Skeletal muscle satellite cell (primary cell): ENCODE measurements around the gene ITIH1.
"Not testable (repeated sequence)": the region's sequence is repeated elsewhere in the genome, so short reads cannot be mapped to it uniquely, and the experiment has no call there.

ENCODE experiments used
- H3K27me3 ChIP-seq: 2 replicates; pipeline ENCODE4 v1.7.0; 2013; ENCODE audit warnings: low read length; ENCODE audit not compliant: control insufficient read depth, insufficient read depth
- H3K36me3 ChIP-seq: 2 replicates; pipeline ENCODE4 v1.7.0; 2013; ENCODE audit warnings: mild to moderate bottlenecking, control low read depth, low read length; ENCODE audit not compliant: insufficient read depth
- H3K4me1 ChIP-seq: 2 replicates; pipeline ENCODE4 v1.7.0; 2013; ENCODE audit warnings: low read length; ENCODE audit not compliant: control insufficient read depth, insufficient read depth
- H3K4me2 ChIP-seq: 2 replicates; pipeline ENCODE4 v1.7.0; 2013; ENCODE audit warnings: mild to moderate bottlenecking, low read length
- H3K4me3 ChIP-seq: 2 replicates; pipeline ENCODE4 v1.7.0; 2013; ENCODE audit warnings: low read length
- H3K9ac ChIP-seq: 2 replicates; pipeline ENCODE4 v1.7.0; 2013; ENCODE audit warnings: mild to moderate bottlenecking, low read depth, low read length, moderate library complexity
- H3K9me3 ChIP-seq: replicated peaks from 2 replicates; pipeline ENCODE4 v1.7.0; 2013; ENCODE audit warnings: mild to moderate bottlenecking, control low read depth, low read length

Gene ITIH1

DNA sequence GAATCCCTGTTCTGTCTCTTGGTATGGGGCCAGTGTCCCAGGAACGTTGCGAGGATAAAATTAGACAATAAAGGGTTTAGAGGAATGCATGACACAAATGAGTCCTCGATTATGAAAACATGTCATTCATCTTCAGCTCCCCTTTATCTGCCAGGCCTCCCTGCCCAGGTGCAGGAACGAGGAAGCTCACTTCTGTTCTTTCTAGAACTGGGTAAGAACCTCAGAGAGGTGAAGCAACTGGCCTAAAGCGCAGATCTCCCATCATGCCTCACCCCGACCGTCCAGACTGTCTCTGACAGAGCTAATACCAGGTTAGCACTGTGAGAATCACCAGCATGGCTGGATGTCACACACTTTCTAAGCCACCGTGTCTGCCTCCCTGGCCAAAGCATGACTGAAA, 1.5 kb upstream of the ITIH1 start:
- H3K4me2 ChIP-seq, result no peak overlapping the region
- peaks cover 41% of the 10 kb centered on the region for H3K27me3 ChIP-seq
- H3K9me3 ChIP-seq, result no peaks in the 10 kb centered on the region
- H3K9ac ChIP-seq, result no peak overlapping the region
- H3K4me3 ChIP-seq, result no peak overlapping the region
- no peaks in the 10 kb centered on the region for H3K36me3 ChIP-seq
- peaks cover 6% of the 10 kb centered on the region for H3K4me1 ChIP-seq

DNA sequence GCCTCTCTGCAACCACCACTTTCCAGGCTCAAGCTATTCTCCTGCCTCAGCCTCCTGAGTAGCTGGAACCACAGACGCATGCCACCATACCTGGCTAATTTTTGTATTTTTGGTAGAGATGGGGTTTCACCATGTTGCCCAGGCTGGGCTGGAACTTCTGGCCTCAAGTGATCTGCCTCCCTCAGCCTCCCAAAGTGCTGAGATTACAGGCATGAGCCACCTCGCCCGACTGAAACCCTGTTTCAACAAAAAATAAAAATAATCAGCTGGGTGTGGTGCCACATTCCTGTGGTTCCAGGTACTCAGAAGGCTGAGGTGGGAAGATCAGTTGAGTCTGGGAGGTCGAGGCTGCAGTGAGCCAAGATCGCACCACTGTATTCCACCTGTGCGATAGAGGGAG, 913 bp upstream of the ITIH1 start:
- H3K4me1 ChIP-seq, H3K4me2 ChIP-seq, H3K9ac ChIP-seq, H3K4me3 ChIP-seq, H3K9me3 ChIP-seq, H3K36me3 ChIP-seq: not testable (repeated sequence)
- H3K27me3 ChIP-seq, result peaks cover 45% of the 10 kb centered on the region

DNA sequence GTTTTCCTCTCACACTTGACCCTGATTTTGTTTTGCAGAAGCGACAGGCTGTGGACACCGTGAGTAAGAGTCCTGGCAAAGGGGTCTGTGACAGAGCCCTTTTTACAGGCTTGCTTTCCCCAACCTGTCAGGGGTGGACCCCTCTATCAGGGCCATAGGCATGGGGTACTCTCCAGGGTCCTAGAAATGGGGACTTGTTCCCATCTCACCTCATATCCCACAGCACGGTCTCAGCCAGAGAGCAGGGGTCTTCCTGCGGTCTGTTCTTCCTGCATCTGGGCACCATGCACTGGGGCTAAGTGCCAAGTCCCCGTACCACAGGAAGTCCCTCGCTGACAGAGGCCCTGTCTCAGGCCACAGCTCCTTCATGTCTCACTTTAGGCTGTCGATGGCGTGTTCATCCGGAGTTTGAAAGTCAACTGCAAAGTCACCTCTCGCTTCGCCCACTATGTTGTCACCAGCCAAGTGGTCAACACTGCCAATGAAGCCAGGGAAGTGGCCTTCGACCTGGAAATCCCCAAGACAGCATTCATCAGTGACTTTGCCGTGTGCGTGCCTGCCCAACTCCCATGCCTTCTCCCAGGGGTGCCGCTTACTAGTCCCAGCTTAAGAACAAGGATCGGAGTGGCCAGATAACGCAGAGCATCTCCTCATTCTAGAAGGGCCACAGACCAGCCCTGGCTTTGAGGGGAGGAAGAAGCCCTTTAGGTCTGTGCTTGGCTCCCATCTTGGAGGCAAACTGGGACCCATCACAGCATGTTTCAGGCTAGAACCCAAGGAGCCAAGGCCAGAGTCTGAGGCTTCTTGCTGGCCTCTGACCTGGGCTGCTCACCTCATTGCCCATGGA, 783 bp downstream of the ITIH1 start:
- no peak overlapping the region for H3K4me3 ChIP-seq
- H3K4me2 ChIP-seq, result no peak overlapping the region
- H3K9ac ChIP-seq, result no peak overlapping the region
- no peaks in the 10 kb centered on the region for H3K4me1 ChIP-seq
- no peaks in the 10 kb centered on the region for H3K9me3 ChIP-seq
- H3K27me3 ChIP-seq, result peaks cover 61% of the 10 kb centered on the region
- no peaks in the 10 kb centered on the region for H3K36me3 ChIP-seq

DNA sequence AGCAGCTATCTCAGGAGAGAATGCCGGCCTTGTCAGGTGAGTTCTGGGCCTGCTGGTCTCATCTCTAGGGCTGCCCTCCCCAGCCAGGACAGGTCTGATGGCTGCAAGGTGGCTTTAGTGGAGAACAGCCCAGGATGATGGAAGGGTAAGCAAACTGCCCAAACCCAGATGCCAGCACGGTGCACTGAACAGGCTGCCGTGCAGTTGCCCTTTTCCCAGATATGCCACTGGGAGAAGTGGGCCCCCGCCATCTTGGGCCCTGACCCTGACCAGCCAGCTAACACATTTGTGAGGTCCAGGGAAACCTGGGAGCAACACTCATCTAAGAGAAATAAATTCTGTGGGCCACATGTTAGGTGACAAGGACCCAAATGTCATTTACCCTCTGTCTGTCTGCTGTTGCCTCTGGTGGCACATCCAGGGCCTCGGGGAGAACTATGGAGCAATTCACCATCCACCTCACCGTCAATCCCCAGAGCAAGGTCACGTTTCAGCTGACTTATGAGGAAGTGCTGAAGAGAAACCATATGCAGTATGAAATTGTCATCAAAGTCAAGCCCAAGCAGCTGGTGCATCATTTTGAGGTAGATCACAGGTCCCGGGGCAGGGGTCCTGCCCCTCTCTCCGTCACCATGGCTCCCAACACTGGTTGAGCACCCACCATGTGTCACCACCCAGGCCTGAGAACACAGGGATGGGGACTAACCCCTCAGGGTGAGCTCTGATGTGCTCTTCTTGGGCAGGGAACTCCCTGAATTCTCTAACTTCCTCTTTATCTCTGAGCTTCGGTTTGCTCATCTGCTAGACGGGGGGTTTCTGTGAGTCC, 1.8 kb downstream of the ITIH1 start:
- Histone ChIP-seq H3K4me2 (no peak overlapping the region), H3K9ac (no peak overlapping the region), H3K4me1 (no peaks in the 10 kb centered on the region), H3K9me3 (no peaks in the 10 kb centered on the region), H3K27me3 (peaks cover 66% of the 10 kb centered on the region), H3K36me3 (no peaks in the 10 kb centered on the region), H3K4me3 (no peak overlapping the region)

DNA sequence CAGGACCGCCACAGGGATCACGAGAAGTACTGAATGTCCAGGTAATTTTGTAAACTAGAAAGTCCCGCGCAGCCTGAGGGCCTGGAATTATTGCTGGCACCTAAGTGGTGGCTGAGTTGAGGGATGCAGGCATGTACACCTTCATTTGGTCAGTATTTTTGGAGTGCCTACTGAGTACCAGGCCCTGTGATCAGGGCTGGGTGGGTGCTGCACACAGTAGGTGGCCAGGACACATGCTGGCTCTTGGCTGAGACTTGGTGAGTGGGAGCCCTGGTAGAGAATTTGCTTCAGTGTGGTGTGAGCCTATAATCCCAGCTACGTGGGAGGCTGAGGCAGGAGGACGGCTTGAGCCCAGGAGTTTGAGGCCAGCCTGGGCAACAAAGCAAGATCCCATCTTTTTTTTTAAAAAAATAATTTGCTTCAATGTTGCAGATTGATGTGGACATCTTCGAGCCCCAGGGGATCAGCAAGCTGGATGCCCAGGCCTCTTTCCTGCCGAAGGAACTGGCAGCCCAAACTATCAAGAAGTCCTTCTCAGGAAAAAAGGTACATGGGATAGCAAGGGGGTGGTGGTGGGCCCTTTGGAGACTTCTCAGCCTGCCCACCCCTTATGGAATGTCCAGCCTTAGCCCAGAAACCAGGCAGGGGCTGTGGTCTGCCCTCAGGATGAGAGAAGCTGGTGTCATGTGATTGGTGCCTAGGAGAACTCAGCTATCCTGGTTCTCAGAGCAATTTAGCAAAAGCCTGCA, 2.6 kb downstream of the ITIH1 start:
- H3K4me3 ChIP-seq, result no peak overlapping the region
- no peaks in the 10 kb centered on the region for H3K9me3 ChIP-seq
- no peak overlapping the region for H3K9ac ChIP-seq
- no peak overlapping the region for H3K4me2 ChIP-seq
- H3K36me3 ChIP-seq, result no peaks in the 10 kb centered on the region
- H3K4me1 ChIP-seq, result no peaks in the 10 kb centered on the region
- H3K27me3 ChIP-seq, result peaks cover 69% of the 10 kb centered on the region

DNA sequence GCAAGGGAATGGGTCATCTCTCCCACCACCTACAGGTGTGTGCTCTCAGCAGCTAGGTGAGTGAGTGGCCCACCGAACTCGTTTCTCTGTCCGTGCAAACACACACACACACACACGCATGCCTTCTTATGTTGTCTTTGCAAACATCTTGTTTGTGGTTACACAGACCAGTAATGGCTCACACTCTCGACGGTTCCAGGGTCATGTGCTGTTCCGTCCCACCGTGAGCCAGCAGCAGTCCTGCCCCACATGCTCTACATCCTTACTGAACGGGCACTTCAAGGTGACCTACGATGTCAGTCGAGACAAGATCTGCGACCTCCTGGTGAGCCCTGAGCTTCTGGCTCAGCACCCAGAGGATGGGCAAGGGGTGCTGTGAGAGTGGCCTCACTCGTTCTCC, 4.3 kb downstream of the ITIH1 start:
- no peaks in the 10 kb centered on the region for H3K36me3 ChIP-seq
- H3K4me1 ChIP-seq, result no peaks in the 10 kb centered on the region
- H3K4me3 ChIP-seq, result no peak overlapping the region
- no peak overlapping the region for H3K4me2 ChIP-seq
- peaks cover 69% of the 10 kb centered on the region for H3K27me3 ChIP-seq
- H3K9ac ChIP-seq, result no peak overlapping the region
- no peaks in the 10 kb centered on the region for H3K9me3 ChIP-seq

DNA sequence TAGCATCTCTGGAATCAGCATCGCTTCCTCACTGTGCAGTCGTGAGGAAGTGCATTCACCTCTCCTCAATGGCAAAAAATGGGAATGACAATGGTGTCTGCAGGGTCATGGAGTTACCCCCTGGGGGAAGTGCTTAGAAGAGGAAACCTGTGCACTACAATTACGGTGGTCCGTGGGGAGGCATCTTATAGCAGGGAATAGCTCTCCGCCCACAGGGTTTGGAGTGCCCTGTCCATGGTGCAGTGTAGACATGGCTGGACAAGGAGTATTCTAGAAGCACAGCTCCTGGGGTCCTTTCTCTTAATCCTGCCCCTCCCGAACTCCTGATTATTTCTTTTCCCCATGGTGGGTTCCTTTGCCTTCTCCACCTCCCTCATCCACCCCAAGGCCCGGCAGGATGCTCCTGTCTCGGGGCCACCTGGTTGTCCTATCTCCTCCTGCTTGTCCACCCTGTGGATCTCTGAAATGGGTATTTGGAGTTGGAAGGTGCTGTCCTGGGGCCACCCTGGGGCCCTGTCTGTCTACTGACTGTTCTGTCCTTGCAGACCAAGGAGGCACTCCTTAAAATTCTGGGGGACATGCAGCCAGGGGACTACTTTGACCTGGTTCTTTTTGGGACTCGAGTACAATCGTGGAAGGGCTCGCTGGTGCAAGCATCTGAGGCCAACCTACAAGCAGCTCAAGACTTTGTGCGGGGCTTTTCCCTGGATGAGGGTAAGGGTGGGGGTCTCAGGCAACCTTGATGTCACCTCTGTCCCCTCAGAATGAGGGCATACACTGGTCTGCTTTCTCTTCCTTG, 5.2 kb downstream of the ITIH1 start:
- no peaks in the 10 kb centered on the region for H3K36me3 ChIP-seq
- H3K9ac ChIP-seq, result no peak overlapping the region
- H3K4me2 ChIP-seq, result no peak overlapping the region
- H3K4me1 ChIP-seq, result no peaks in the 10 kb centered on the region
- peaks cover 71% of the 10 kb centered on the region for H3K27me3 ChIP-seq
- no peaks in the 10 kb centered on the region for H3K9me3 ChIP-seq
- no peak overlapping the region for H3K4me3 ChIP-seq

DNA sequence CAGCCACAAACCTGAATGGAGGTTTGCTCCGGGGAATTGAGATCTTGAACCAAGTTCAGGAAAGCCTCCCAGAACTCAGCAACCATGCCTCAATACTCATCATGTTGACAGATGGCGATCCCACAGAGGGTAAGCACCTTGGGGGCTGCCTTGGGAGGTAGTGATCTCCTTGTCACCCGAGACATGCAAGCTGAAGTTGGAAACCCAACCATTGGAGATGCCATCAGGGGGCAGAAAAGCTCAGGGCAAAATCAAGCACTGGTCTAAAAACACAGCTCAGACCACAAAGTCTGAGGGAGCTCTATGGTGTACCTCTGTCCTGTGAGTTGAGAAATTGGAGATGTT, 5.8 kb downstream of the ITIH1 start:
- no peaks in the 10 kb centered on the region for H3K9me3 ChIP-seq
- no peak overlapping the region for H3K4me3 ChIP-seq
- no peak overlapping the region for H3K9ac ChIP-seq
- no peak overlapping the region for H3K4me2 ChIP-seq
- H3K36me3 ChIP-seq, result no peaks in the 10 kb centered on the region
- peaks cover 71% of the 10 kb centered on the region for H3K27me3 ChIP-seq
- H3K4me1 ChIP-seq, result no peaks in the 10 kb centered on the region

DNA sequence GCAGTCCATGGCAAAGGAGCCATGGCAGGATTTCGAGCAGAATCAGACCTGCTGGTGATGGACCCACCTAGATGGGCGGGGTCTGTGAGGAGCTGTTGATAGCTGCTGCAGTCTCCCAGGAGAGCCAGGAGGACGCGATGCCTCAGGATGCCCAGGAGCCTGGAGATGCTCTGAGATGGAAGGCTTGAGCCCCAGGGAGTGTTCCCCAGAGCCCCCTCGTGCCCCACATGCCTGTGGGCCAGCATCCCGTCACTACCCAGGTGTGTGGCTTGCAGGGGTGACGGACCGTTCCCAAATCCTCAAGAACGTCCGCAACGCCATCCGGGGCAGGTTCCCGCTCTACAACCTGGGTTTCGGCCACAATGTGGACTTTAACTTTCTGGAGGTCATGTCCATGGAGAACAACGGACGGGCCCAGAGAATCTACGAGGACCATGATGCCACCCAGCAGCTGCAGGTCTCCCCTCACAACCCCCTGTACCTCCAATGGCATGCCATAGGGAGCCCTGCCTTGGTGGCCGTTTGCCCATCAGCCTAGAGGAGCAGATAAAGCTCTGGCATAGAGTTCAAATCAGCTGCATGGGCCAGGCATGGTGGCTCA, 6.7 kb downstream of the ITIH1 start:
- H3K4me3 ChIP-seq, result no peak overlapping the region
- no peak overlapping the region for H3K4me2 ChIP-seq
- no peak overlapping the region for H3K9ac ChIP-seq
- H3K36me3 ChIP-seq, result no peaks in the 10 kb centered on the region
- no peaks in the 10 kb centered on the region for H3K4me1 ChIP-seq
- H3K9me3 ChIP-seq, result no peaks in the 10 kb centered on the region
- H3K27me3 ChIP-seq, result peaks cover 63% of the 10 kb centered on the region

DNA sequence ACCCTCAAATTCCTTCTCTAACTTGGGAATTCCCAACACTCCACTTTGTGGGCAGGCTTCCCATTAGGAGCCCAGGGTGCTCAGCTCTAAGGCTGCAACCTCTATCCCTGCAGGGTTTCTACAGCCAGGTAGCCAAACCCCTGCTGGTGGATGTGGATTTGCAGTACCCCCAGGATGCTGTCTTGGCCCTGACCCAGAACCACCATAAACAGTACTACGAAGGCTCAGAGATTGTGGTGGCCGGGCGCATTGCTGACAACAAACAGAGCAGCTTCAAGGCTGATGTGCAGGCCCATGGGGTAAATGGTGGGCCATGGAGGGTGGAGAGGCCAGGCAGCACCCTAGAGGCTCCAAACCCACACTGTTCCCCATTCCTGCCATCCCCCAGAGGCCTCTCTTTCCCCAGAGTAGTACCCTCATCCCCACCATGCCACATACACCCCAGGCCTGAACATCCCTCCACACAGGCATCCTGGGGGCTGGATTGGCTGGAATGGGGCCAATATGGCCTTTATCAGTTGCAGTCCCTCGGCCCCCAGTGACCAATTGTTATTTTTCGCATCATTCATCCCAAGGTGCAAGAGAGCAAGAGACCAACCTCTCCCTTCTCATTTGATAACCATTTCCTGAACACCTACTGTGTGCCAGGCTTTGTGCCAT, 7.7 kb downstream of the ITIH1 start:
- no peaks in the 10 kb centered on the region for H3K9me3 ChIP-seq
- H3K9ac ChIP-seq, result no peak overlapping the region
- H3K4me3 ChIP-seq, result no peak overlapping the region
- no peaks in the 10 kb centered on the region for H3K36me3 ChIP-seq
- H3K27me3 ChIP-seq, result peaks cover 55% of the 10 kb centered on the region
- no peak overlapping the region for H3K4me2 ChIP-seq
- no peaks in the 10 kb centered on the region for H3K4me1 ChIP-seq
